Eye (tissue), 1 donor: ENCODE data around the gene MRPL17.
"Not testable (repeated sequence)": the region's sequence is repeated elsewhere in the genome, so short reads cannot be mapped to it uniquely, and the experiment has no call there.

Source experiments
- DNase-seq: peaks from one replicate; pipeline ENCODE4 v3.0.0-alpha.2; 2015

MRPL17 gene

DNA sequence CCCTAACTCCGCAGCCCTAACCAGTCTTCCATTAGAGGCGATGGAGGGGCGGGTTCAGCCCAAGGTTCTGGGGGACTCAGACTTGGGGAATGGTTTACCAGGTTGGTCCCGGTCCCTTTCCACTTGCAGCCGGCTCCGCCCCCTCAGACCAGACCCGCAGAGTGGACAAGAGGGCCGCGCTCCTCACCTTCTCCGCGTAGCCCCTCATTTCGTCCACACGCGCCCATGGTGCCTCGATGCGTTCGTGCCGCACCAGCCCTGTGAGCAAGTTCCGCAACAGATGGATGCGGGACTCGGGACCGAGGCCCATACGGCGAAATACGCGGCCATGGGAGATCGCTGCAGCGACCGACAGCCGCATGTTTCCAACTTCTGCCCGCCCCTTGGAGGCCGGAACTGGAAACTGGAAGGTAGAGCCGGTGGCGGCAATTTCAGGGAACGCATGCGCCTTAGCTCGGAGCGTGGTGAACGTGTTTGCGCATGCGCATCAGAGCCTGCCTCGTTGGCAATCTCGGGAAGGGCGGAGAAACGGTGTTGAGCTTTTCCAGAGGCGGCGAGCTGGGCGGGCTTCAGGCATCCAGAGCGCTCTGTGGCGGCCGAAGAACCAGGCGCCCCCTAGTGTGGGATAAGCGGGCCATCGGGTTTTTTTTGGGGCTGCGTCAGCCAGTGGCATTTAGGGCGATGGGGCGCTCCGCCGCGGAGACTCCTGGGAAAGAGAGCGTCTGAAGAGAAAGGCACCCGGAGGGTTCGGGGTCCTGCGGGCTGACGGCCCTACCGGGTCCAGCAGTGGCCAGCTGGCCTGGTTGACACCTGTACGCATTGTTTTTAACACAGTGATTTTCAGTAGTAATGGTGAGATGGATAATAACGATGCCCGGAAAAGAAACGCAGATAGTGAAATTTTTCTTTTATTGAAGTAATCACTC is at the start of gene MRPL17:
TSS of gene MRPL17 (minus strand) at position 405 of the 926 bp plus-strand sequence. CDS start at position 361, 44 bp downstream.
- DNase-seq, result peak; percentile 100

DNA sequence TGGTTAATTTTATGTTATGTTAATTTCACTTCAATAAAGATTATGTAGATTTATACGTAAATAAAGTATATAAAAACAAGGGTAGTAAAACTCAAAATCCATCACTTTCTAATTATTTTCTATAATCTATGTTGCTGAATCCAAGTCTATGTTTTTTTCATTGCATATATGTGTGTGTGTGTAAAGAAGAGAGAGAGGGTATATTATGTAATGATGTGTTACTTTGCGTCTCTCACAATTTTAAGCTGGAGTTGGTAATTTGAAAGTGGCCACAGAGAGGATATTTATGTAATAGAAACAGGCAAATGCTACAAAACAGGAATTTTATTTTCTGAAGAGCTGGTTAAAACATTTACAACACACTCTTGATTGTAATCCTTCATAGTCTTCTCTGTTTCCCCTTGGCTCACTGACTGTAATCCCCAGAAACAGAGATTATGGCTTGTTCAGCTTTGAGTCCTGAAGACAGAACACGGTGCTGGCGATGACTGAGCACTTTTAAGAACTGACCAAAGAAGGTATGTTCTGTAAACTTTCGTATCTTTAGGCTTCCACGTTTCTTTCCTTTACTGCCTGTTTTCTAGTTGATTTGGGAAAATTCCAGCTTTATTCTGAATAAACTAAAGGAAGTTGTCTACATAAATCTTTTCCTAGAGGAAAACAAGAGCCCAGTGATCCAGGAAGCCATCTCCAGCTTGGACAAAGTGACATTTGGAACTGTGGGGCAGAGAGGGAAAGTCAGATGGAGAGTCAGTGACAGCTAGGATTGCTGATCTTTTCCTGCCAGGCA is 45.0 kb upstream of the MRPL17 start:
- no peak for DNase-seq

DNA sequence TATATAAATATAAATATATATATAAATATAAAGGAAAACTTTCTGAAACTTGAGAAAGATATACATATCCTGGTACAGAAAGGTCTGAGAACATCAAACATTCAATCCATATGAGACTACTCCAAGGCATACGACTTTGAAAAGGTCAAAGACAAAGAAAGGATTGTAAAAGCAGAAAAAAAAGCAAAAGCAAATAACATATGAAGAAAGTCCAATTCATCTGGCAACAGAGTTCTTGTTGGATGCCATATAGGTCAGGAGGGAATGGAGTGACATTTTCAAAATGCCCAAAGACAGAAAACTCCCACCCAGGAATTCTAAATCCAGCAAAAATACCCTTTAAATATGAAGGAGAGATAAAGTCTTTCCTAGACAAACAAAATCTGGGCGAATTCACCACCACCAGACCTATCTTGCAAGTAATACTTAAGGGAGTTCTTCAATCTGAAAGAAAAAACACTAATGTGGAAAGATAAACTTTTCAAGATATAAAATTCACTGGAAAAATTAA is 42.3 kb upstream of the MRPL17 start:
- DNase-seq, result no peak

GRCh38 chr11:6724013-6724412 is 40.9 kb upstream of the MRPL17 start:
- no peak for DNase-seq

GRCh38 chr11:6721343-6721742 is 38.2 kb upstream of the MRPL17 start:
- DNase-seq, result no peak

DNA sequence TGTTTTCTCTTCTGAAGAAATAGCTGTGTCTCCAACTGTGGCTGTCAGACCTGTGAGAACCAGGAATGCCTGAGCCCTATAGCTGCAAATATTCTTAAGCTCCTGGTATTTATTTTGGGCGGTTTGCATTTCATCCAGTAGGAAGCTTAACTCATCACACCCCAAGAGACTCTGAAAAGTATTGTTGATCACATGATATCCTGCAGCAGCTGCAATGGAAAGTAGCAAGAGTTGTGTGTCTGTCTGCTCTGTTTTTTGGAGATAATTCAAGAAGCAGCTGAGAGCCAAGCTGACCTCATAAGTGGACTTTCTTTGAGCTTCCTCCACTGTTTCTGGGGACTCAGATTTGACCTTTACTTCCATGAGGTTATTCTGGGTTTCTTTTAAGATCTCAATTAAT is 36.4 kb upstream of the MRPL17 start:
- DNase-seq, result no peak

DNA sequence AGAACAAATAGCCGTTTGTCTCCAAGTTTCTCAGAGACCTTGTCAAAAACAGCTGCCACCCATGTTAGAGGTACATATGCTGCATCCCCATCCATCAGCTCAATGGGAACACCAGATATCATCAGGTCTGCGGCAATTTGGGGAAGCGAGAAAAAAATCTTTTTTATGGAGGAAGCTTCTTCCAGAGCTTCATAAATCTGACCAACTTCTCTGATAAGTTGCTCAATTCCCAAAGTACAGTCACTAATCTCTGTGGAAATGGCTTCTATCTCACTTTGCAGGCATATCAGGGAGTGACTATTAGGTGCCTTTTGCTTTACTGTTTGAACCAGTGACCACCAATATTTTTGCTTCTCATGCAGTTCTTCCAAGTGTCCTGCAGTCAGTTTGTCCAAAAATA is 34.3 kb upstream of the MRPL17 start:
- no peak for DNase-seq

DNA sequence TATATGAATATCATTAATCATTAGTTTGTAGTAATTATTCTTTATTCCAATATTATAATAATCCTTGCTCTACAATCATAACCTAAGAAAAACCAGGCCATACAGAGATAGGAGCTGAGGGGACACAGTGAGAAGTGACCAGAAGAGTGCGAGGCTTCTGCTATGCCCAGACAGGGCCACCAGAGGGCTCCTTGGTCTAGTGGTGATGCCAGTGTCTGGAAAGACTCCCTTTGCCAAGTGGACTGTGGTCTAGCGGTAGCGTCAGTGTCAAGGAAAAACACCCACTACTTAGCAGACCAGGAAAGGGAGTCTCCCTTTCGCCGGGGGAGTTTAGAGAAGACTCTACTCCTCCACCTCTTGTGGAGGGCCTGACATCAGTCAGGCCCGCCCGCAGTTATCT is 28.4 kb upstream of the MRPL17 start:
- not testable (repeated sequence) for DNase-seq

DNA sequence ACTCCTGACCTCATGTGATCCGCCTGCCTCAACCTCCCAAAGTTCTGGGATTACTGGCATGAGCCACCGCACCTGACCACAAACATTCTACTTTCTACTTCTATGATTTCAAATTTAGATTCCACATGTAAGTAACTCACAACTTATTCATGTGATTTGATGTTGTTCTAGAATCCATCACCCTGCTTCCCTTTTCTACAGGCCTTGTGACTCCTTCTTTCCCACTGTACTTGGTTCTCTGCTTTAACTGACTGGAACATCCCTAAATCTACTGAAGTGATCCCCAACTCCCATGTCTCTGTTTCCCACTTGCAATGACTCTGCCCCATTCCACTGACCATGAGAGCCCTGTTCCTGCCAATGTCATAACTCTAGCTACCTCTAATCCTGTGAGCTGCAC is 25.7 kb upstream of the MRPL17 start:
- no peak for DNase-seq

GRCh38 chr11:6705905-6706535 is 22.9 kb upstream of the MRPL17 start:
- DNase-seq, result peak; percentile 90

DNA sequence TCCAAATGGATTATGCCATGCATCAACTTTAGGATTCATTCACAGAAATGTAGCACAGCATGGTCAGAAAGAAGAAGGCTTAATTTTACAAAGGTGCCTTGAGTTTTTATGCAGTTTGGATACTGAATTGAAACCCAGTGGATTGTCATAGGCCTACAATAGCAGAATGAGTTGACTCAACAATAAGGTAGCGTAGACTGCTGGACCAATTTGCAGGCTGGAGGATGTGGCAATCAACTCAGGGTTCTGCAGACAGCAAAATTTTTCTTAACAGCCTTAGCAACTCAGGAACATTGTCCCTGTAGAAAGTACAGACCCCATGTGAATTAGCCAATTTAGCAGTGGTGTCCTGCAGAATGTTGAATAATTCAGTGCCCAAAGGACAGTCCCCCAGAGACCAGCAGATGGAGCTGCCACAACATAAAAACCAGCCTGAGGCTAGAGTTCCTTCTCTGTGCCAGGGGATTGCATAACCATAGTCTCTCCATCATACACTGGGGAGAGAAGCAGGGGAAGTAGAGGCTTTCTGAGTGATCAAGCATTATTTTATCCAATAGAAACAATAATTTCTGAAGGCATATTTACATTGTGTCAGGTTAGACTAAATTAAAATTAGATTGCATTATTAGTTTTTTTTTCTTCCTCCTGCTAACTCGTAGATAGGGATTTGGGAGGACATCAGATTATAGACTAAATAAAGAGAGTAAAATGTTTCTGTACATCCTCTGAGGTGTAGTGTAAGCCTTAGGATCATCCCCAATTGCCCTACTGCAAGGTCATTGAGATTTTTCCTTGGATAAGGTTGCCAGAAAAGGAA is 20.3 kb upstream of the MRPL17 start:
- peak; percentile 78 for DNase-seq

DNA sequence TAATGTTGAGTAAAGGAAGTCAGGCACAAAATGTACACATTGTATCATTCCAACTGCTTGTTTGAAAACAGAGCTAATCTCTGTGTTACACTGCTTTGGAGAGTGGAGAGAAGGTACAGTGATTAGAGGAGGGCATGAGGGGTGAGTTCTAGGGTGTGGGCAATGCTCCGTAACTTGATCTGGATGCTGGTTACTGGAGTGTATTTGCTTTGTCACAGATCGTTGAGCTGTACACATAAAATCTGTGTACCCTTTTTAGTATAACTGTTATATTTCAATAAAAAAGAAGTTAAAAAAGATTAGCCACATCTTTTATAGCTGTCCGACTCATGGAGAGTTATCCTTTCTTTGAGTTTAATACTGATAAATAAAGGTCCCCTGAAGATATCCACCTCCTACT is 18.8 kb upstream of the MRPL17 start:
- not testable (repeated sequence) for DNase-seq

GRCh38 chr11:6695377-6695776 is 12.2 kb upstream of the MRPL17 start:
- DNase-seq, result no peak

DNA sequence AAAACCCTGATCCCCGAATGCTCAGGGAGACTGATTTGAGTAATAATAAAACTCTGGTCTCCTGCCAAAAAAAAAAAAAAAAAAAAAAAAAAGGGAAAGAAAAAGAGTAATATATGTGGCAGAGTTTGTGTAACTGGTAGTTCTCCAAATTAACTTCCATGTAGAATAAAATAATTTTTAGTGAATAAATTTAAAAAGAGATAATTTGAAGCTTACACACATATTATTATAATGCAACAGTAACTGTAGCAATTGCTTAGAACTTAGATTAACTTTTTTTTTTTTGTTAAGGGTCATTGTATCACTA is 11.0 kb upstream of the MRPL17 start:
- no peak for DNase-seq

GRCh38 chr11:6693342-6694228 is 10.4 kb upstream of the MRPL17 start:
- no peak for DNase-seq

GRCh38 chr11:6692128-6692527 is 9.0 kb upstream of the MRPL17 start:
- DNase-seq, result no peak

- not testable (repeated sequence) for DNase-seq
These were observed 7.4 kb upstream of the MRPL17 start for GRCh38 chr11:6690431-6691132.

- DNase-seq, result no peak
These were observed 4.7 kb upstream of the MRPL17 start for GRCh38 chr11:6687876-6688275.

DNA sequence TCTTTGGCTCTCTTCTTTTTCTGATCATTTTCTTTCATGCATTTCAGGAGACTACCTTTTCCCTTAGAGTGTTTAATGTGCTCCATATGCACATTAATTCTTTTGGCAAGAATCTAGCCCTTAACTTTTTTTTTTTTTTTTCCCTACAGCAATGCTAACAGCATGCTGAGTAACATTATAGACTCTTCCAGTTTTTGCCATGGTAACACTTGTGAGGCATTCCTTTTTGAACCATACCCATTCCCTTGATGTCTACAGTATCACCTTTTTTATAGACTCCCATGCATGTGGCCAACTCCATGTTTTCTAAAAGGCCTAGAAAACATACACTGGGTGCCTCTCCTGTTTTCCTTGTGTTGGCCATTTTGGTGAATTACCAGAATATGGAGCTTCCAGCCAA is 2.9 kb upstream of the MRPL17 start:
- DNase-seq, result no peak

DNA sequence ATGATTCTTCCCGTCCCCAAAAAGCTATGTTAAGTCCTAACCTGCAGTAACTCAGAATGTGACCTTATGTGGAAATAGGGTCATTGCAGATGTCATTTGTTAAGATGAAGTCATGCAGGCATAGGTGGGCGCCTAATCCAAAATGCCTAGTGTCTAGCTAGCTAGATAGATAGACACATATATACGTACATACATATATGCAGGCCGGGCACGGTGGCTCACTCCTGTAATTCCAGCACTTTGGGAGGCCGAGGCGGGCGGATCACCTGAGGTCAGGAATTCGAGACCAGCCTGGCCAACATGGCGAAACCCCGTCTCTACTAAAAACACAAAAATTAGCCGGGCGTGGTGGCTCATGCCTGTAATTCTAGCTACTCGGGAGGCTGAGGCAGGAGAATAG is 928 bp upstream of the MRPL17 start:
- DNase-seq, result not testable (repeated sequence)

- no peak for DNase-seq
These were observed 577 bp downstream of the MRPL17 start for GRCh38 chr11:6682591-6682935.
